HG03135 (cell line): ENCODE data around the gene VMP1.
A peak's percentile ranks its signal among the peaks of the same experiment; 100 is the strongest.
"Not testable (repeated sequence)": the region's sequence is repeated elsewhere in the genome, so short reads cannot be mapped to it uniquely, and the experiment has no call there.

Source experiments
- ATAC-seq: cut with Tn5 transposase; IDR thresholded peaks from one replicate; pipeline ENCODE4 v1.9.1; 2021; ENCODE audit warnings: mild to moderate bottlenecking, moderate library complexity; ENCODE audit not compliant: unreplicated experiment

Gene VMP1

DNA sequence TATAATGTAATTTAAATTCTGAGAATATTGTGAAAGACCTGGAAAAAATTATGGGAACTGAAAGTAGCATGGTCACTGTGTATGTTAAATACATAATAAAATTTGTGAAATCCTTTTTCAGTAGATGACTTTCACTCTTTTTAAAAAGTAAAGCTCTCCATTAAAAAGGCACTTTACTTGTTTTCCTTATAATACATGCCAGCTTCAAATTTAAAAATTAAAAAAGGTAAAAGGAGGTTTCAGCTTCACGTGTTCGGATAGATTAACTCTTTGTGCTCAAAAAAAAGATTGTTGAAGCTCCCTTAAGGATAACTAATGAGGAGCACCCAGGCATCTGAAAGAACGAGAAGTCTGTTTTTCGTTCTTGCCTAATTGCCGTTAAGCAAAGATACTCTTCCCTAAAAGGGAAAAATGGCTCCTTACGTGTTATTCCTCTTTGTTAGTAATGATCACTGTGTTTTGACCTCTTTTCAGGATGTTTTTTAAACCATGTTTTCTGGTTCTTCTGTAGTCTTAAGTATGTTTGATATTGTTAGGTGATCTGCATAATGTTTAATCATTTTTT lies 97.5 kb downstream of the VMP1 start:
- ATAC-seq, result no peak

DNA sequence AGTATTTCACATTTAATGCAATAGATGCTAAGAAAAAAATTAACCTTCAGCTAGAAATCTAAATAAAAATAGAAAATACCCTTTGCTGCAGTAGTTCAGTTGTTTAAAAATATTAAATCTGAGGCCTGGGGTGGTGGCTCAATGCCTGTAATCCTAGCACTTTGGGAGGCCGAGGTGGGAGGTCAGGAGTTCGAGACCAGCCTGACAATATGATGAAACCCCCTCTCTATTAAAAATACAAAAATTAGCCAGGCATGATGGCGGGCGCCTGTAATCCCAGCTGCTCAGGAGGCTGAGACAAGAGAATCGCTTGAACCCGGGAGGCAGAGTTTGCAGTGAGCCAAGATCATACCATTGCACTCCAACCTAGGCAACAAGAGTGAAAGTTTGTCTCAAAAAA lies 98.9 kb downstream of the VMP1 start:
- not testable (repeated sequence) for ATAC-seq

DNA sequence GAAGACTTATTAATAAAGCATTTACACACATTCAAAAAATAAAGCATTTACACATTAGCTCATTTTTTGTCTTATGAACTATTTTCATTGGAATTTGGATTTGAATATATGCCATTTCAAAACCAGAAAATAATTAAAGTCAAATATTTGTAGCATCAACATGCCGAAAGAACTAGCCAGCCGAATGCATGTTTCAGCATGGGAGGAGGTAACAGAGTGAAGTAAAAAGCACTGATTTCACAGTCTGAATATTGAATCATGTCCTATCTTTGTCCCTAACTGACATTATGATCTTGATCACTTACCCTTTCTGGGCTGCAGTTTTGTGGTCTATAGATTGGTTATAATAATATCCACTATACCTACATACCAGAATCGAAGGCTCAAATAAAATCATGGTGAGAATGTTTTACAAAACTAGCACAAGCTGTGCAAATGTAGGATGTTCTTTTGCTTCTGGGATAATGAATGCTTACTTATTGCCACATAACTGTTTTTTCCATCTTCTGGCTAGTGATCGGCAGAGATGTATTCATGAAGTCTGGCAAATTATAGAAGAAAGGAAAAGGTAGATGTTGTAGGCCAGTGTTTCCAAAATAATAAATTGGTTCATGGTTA lies 100.5 kb downstream of the VMP1 start:
- no peak for ATAC-seq

DNA sequence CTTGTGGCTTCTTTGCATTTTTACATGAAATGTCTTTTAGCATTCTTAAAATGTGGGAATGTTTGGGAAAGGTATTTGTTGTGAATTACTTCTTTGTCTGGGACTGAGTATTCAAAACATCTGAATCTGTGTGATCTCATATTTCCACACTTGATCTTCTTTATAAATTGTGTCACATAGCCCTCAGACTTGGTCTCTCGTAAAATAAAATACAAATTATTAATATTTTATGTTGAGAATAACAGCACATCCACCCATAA lies 103.4 kb downstream of the VMP1 start:
- ATAC-seq, result no peak

DNA sequence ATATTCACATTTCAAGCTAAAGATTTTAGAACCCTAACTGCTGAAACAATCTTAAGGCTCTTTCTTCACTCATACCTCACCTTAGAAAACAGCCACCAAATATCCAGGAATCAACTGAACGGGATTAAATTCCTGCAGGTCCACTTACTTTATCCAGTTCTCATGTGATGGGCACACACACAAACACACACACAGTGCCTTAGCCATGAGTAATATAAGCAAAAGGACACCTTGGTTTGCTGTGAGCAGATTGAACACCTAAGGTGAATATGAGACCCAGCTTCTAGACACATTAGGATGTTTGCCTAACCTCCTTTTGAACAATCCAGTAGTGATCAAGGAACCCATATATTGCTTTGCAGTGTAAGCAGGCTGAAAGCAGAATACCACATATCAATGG lies 103.8 kb downstream of the VMP1 start:
- ATAC-seq, result no peak

DNA sequence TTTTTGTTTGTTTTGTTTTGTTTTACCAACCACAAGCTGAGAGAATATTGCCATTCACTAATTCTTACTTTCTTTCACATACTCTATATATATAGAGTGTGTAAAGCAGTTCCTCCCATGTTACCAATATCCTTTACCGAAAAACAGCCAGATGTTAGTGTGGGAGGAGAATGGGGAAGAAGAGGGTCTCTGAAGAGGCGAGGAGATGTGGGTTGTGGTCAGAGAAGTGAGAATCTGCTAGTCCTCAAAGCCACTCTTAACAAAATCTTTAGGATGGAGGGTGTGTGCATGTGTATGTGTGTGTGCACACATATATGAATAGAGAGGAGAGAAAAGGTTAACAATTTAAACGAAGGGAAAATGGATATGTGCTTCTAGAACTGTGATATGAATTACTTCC lies 104.7 kb downstream of the VMP1 start:
- no peak for ATAC-seq

DNA sequence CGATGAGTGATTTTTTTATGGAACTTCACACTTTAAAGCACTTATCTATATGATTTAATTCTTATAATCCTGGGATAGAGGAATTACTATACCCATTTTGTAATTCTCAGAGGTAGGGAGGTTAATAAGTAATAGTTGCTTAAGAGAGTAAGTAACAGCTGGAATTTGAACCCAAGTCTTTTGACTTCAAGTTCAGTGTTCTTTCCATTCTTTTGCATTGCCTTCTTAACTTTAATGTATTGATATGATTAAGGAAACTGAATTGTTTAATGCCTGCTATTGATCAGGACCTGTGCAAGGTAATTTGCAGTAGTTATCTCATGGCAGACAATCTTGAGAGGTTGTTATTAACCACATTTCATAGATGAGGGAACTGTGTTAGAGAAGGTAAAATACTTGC lies 106.8 kb downstream of the VMP1 start:
- ATAC-seq, result no peak

DNA sequence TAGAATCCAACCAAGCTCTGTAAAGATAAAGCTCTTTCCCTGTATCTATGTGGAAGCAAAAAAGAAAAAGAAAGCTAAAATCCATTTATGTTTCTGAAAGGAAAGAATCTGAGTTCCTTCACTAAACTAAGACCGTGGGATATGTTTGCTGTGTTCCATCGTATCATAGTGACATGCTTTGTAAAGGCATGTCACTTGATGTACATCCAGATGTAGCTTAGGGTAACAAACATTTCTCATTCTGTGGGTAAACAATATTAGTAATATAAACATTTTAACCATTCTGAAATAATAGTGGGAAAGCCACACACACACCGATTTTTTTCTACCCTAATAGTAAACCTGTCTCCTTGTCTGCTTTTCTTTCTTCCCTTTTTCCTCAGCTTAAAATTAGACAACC lies 107.2 kb downstream of the VMP1 start:
- ATAC-seq, result no peak

DNA sequence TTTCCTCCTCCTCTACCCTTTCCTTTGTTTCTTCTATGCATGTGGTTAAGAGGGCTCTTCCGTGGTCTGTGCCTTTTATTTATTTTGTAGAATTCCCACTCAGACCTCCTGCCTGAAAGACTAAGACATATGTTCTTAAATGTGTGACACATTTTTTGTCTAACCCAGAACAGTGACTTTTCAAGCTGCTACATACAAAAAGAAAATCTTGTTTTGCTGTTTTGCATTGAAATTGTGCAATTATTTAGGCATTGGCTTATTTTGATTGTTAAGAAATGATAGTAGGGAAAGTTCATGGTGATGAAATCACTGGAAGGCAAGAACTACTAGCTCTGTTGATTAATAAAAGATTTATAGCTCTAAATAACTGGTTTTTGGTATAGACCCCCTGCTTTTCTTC lies 108.5 kb downstream of the VMP1 start:
- ATAC-seq, result no peak

DNA sequence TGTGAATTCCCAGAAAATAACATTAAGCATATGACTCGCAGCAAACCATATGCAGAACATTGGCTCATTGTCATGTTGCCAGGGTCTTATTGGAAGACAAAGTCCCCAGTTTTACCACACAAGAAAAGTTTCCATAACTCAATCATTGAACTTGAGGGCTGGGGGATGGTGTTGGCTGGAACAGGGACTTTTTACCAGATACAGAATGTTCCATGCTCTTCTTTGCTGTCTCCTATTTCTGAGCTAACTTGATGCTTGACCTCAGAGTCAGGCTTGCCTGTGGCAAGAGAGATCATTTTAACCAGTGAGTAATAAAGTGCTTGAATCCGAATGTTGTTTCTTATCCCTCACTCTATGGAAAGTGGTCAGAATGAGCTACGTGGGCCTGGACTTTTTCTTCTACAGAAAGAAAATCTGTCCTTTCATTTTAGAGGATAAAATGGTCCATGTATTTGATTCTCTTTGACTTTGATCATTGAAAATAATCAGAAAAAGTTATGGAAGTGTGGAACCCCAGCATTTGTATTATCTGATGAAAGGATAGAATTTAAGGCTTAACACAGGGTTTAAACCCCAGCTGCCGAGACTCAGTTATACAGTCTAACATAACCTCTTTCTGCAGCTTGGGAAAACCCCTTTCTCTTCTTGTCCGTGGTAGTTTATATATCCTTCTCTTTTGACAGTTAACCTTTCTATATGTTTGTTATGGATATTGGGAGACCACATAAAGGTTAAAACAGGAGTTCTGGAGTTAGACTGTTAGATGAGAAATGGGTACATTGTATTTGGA lies 118.3 kb downstream of the VMP1 start:
- ATAC-seq, result no peak

DNA sequence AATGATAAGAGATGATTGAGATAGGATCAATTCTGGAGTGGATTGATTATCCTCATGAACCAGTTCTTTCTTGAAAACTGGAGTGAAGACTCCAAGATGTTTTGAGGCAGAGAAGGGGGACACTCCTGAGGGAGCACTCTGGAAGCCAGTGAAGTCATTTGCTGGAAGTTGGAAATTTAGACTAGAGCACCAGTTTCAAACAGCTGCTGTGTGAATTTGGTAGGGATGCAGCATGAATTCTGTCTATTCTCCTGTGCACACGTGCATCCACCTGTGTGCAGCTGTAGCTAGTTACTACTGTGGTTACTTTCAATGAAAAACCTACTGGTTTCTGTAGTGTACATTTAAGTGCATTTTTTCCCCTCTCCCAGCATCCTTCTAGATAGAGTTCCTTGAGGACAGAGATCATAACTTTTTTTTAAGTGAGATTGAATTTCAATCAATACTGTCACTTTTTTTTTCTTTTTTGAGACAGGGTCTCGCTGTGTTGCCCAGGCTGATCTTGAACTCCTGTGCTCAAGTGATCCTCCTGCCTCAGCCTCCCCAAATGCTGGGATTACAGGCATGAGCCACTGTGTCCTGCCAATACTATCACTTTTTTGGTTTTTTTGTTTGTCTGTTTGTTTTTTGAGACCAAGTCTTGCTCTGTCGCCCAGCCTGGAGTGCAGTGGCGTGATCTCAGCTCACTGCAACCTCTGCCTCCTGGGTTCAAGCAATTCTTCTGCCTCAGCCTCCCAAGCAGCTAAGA lies 119.4 kb downstream of the VMP1 start:
- ATAC-seq, result no peak

DNA sequence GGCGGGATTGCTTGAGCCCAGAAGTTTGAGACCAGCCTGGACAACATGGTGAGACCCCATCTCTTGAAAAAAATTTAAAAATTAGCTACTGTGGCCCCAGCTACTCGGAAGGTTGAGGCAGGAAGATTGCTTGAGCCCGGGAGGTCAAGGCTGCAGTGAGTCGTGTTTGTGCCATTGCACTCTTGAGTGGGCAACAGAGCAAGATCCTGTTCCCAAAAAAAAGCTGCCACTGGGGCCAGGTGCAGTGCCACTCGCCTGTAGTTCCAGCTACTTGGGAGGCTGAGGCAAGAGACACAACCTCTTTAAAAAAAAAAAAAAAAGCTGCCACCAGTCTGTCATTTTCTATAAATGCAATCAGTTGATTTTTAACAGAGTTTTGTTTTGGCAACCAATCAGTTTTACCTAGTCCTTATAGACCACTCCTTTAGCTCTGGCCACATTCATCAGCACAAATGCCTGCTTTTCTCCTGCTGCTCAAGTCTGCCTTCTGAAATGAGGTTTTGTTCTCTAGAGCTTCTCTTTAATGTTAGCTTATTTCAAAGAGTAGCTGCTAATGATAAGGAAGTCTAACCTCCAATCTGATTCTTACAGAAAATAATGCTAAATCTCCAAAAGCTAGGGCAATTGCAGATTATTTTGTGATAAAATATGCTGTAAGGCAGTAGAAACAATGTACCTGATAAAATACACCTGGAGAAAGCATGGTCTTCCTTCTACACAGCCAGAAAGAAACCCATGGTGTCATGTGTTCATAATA lies 120.4 kb downstream of the VMP1 start:
- no peak for ATAC-seq

DNA sequence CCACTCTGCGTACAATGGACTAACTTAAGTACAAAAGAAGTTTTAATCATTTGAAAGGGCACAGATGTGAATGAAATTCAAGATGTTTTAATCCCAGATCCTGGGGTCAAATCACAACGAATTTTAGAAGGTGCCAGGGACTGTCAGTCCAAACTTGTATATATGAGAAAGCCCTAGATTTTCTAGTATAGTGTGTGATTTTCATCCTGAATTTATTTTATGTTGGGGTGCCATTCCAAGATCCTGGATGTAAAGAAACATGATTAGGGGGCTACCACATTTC lies 121.0 kb downstream of the VMP1 start:
- no peak for ATAC-seq

DNA sequence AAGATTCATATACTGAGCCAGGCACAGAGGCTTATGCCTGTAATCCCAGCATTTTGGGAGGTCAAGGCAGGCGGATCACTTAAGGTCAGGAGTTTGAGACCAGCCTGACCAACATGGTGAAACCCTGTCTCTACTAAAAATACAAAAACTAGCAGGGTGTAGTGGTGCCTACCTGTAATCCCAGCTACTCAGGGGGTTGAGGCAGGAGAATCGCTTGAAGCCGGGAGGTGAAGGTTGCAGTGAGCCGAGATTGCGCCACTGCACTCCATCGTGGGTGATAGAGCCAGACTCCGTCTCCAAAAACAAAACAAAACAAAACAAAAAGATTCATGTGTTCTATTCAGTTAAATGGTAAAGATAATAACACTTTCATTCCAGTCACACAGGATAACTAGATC lies 121.4 kb downstream of the VMP1 start:
- not testable (repeated sequence) for ATAC-seq

DNA sequence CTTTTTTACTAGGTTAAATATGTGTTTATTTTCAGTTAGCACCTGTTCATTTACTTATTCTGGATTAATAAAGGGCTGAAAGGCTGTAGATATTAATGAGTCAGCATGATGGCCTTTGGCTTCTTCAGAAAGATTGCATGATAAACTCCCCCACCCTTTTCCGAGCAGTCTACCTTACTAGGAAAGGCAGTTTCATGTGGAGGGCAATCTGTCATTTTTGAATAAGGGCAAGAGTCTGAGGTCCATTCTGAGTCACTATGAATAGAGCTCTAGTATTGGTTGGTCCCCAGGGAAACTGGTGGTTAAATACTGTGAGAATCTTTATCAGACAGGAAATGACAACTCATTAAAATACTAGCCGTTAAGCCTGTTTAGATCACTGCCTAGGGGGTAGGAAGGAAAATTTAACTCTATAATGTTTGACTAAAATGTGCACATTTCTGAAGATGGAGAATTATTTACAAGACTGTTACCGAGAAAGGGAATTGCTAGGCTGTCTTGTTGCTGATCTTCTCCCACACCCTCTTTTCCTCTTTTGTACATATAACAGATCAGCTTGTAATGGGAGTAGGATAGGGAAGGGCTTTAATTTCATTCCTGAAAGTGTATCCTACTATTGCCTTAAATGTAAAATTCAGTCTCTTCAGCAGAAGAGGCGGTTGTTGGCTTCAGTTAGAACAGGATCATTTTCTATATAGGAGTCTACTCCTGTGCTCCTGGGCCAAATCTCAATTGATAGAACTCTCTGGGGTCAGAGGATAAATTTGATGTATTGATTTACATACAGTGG lies 122.0 kb downstream of the VMP1 start:
- peak; percentile 77 for ATAC-seq

DNA sequence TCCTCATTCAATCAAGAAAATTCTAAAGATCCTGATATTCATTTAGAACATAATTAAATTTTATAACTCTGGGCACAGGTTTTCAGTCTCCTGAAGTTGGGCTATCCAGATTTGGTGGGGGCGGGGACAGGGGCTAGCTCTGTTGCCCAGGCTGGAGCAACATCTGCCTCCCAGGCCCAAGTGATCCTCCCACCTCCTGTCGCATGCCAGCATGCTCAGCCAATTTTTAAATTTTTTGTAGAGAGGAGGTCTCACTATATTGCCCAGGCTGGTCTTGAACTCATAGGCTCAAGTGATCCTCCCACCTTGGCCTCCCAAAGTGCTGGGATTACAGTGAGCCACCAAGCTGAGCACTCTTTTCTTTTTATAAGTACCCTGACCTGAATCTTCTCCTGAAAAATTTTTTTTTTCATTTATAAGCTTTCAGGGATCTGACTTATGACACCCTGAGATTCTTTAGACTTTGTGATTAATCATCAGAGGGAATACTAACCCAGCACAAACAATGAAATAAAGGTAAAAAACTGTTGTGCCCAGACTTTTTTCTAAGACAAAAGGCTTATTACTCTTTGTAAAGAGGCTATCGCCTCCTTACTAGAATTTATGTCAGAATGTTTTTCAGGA lies 122.7 kb downstream of the VMP1 start:
- ATAC-seq, result no peak

DNA sequence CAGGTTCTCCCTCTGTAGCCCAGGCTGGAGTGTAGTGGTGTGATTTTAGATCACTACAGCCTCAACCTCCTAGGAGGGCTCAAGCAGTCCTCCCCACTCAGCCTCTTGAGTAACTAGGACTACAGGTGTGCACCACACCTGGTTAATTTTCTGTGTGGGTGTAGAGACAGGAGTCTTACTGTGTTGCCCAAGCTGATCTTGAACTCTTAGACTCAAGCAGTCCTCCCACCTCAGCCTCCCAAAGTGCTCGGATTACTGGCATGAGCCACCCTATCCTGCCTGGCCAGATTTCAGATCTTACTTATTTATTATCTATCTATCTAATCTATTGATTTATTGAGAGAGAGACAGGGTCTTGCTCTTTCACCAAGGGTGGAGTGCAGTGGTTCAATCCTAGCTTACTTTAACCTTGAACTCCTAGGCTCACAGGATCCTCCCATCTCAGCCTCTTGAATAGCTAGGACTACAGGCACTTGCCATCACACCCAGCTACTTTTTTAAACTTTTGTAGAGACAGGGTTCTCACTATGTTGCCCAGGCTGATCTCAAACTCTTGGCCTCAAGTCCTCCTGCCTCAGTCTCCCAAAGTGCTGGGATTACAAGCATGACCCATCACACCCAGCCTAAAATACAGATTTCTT lies 123.5 kb downstream of the VMP1 start:
- no peak for ATAC-seq

DNA sequence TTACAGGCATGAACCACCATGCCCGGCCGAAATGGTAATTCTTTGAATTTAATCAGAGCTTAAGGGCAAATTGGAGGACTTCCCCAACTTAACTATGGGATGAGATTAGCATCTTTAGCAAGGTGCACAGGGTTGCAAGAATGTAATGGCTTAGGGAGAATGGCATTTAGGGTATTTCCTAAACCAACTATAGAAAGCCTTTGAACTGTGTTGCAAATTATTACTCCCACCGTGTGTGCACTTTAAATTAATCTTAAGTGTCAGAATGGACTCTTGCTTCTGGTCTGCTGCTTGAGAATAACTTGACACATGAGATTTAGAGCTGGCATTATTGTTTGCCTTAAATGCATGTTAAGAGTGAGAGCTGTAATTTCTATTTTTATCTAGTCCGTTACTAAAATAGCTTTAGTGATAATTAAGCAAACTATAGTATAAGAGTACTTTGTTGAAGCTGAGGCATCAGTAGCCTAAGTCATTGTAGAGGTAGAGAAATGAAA lies 125.5 kb downstream of the VMP1 start:
- ATAC-seq, result no peak

DNA sequence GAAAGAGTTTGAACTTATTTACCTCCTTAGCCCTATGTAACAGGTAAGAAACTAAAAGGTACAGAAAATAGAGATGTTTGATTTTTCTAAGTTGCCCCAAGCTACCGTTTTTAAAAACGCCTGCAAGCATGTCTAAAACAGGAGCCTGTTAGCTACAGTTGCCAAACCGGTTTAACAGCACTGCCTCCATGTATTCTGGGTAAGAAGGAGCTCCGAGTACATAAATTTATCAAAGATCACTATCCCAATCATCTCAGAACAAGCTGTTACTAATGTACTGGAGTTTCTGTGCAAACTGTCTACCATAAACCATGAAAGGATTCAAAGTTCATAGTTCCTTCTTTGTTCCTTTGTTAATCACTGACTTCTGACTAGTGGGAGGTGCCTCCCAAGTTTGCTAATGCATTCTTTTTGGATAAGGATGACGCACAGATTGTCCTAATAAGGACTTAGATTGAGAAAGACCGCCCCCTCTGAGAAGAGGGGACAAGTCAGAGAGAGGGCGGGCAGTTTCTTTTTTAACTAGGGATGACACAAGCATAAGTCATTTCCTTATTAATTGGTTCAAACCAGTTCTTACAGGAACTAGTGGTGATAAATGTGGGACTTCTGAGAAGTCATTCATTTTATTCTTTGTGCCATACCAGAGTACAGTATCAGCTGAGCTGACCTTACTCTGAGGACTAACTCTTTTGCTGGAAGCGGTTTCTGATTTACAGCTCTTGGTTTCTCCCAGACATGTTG lies 130.0 kb downstream of the VMP1 start:
- peak; percentile 81 for ATAC-seq
